Measurements from ENCODE around the gene IRF3.
"Not testable (repeated sequence)": the region's sequence is repeated elsewhere in the genome, so short reads cannot be mapped to it uniquely, and the experiment has no call there.

Gene IRF3

GRCh38 chr19:49631014-49631588, 34.6 kb downstream of the IRF3 start:
- H3K27ac ChIP-seq (ENCODE audit: low read depth, low read length): no peak overlapping the region
- H3K9me3 ChIP-seq (ENCODE audit: control insufficient read depth, insufficient read depth, low read depth, low read length): no peaks in the 10 kb centered on the region
- H3K27me3 ChIP-seq (ENCODE audit: control insufficient read depth, insufficient read depth, low read length): no peaks in the 10 kb centered on the region
- peaks cover 5% of the 10 kb centered on the region; the same call in 1 of the 2 replicates for H3K4me1 ChIP-seq (ENCODE audit: control insufficient read depth, insufficient read depth, low read length)
- H3K4me3 ChIP-seq (ENCODE audit: low read depth, low read length): no peak overlapping the region
- no peak overlapping the region for H3K9ac ChIP-seq (ENCODE audit: low read length)
- peaks cover 19% of the 10 kb centered on the region for H3K36me3 ChIP-seq (ENCODE audit: control insufficient read depth, insufficient read depth, low read length)

- Histone ChIP-seq H3K36me3 (ENCODE audit: control insufficient read depth, insufficient read depth, low read length) (peaks cover 28% of the 10 kb centered on the region), H3K4me1 (ENCODE audit: control insufficient read depth, insufficient read depth, low read length) (0 out of 2 replicates have a peak, but pooled peaks cover 5% of the 10 kb centered on the region), H3K27ac (ENCODE audit: low read depth, low read length) (no peak overlapping the region), H3K9ac (ENCODE audit: low read length) (no peak overlapping the region), H3K27me3 (ENCODE audit: control insufficient read depth, insufficient read depth, low read length) (no peaks in the 10 kb centered on the region), H3K9me3 (ENCODE audit: control insufficient read depth, insufficient read depth, low read depth, low read length) (no peaks in the 10 kb centered on the region), H3K4me3 (ENCODE audit: low read depth, low read length) (no peak overlapping the region)
These were observed 36.0 kb downstream of the IRF3 start for GRCh38 chr19:49629659-49630058.

- Histone ChIP-seq H3K27ac (ENCODE audit: low read depth, low read length) (no peak overlapping the region), H3K4me1 (ENCODE audit: control insufficient read depth, insufficient read depth, low read length) (0 out of 2 replicates have a peak, but pooled peaks cover 5% of the 10 kb centered on the region), H3K27me3 (ENCODE audit: control insufficient read depth, insufficient read depth, low read length) (no peaks in the 10 kb centered on the region), H3K9me3 (ENCODE audit: control insufficient read depth, insufficient read depth, low read depth, low read length) (no peaks in the 10 kb centered on the region), H3K9ac (ENCODE audit: low read length) (no peak overlapping the region), H3K36me3 (ENCODE audit: control insufficient read depth, insufficient read depth, low read length) (peaks cover 45% of the 10 kb centered on the region), H3K4me3 (ENCODE audit: low read depth, low read length) (no peak overlapping the region)
These were observed 39.4 kb downstream of the IRF3 start for GRCh38 chr19:49626226-49626625.

- Histone ChIP-seq H3K9me3 (ENCODE audit: control insufficient read depth, insufficient read depth, low read depth, low read length) (no peaks in the 10 kb centered on the region), H3K4me1 (ENCODE audit: control insufficient read depth, insufficient read depth, low read length) (no peaks in the 10 kb centered on the region), H3K27ac (ENCODE audit: low read depth, low read length) (no peak overlapping the region), H3K27me3 (ENCODE audit: control insufficient read depth, insufficient read depth, low read length) (no peaks in the 10 kb centered on the region), H3K4me3 (ENCODE audit: low read depth, low read length) (no peak overlapping the region), H3K9ac (ENCODE audit: low read length) (no peak overlapping the region), H3K36me3 (ENCODE audit: control insufficient read depth, insufficient read depth, low read length) (peaks cover 48% of the 10 kb centered on the region)
These were observed 40.4 kb downstream of the IRF3 start for GRCh38 chr19:49624967-49625910.

GRCh38 chr19:49617860-49618259, 47.8 kb downstream of the IRF3 start:
- not testable (repeated sequence) for H3K9me3 ChIP-seq (ENCODE audit: control insufficient read depth, insufficient read depth, low read depth, low read length); H3K27me3 ChIP-seq (ENCODE audit: control insufficient read depth, insufficient read depth, low read length); H3K4me3 ChIP-seq (ENCODE audit: low read depth, low read length); H3K9ac ChIP-seq (ENCODE audit: low read length); H3K27ac ChIP-seq (ENCODE audit: low read depth, low read length); H3K4me1 ChIP-seq (ENCODE audit: control insufficient read depth, insufficient read depth, low read length)
- peaks cover 82% of the 10 kb centered on the region for H3K36me3 ChIP-seq (ENCODE audit: control insufficient read depth, insufficient read depth, low read length)

- Histone ChIP-seq H3K36me3 (ENCODE audit: control insufficient read depth, insufficient read depth, low read length) (peaks cover 85% of the 10 kb centered on the region), H3K27me3 (ENCODE audit: control insufficient read depth, insufficient read depth, low read length) (no peaks in the 10 kb centered on the region), H3K9me3 (ENCODE audit: control insufficient read depth, insufficient read depth, low read depth, low read length) (no peaks in the 10 kb centered on the region), H3K4me3 (ENCODE audit: low read depth, low read length) (no peak overlapping the region), H3K27ac (ENCODE audit: low read depth, low read length) (no peak overlapping the region), H3K4me1 (ENCODE audit: control insufficient read depth, insufficient read depth, low read length) (no peaks in the 10 kb centered on the region), H3K9ac (ENCODE audit: low read length) (no peak overlapping the region)
These were observed 48.7 kb downstream of the IRF3 start for GRCh38 chr19:49616945-49617344.

GRCh38 chr19:49616532-49616931, 49.1 kb downstream of the IRF3 start:
- no peaks in the 10 kb centered on the region for H3K4me1 ChIP-seq (ENCODE audit: control insufficient read depth, insufficient read depth, low read length)
- no peak overlapping the region for H3K4me3 ChIP-seq (ENCODE audit: low read depth, low read length)
- no peaks in the 10 kb centered on the region for H3K27me3 ChIP-seq (ENCODE audit: control insufficient read depth, insufficient read depth, low read length)
- H3K9ac ChIP-seq (ENCODE audit: low read length): no peak overlapping the region
- H3K27ac ChIP-seq (ENCODE audit: low read depth, low read length): no peak overlapping the region
- no peaks in the 10 kb centered on the region for H3K9me3 ChIP-seq (ENCODE audit: control insufficient read depth, insufficient read depth, low read depth, low read length)
- H3K36me3 ChIP-seq (ENCODE audit: control insufficient read depth, insufficient read depth, low read length): peaks cover 81% of the 10 kb centered on the region

- no peak overlapping the region for H3K9ac ChIP-seq (ENCODE audit: low read length)
- H3K36me3 ChIP-seq (ENCODE audit: control insufficient read depth, insufficient read depth, low read length): peaks cover 82% of the 10 kb centered on the region
- H3K27me3 ChIP-seq (ENCODE audit: control insufficient read depth, insufficient read depth, low read length): no peaks in the 10 kb centered on the region
- no peak overlapping the region for H3K4me3 ChIP-seq (ENCODE audit: low read depth, low read length)
- H3K9me3 ChIP-seq (ENCODE audit: control insufficient read depth, insufficient read depth, low read depth, low read length): no peaks in the 10 kb centered on the region
- no peaks in the 10 kb centered on the region for H3K4me1 ChIP-seq (ENCODE audit: control insufficient read depth, insufficient read depth, low read length)
- H3K27ac ChIP-seq (ENCODE audit: low read depth, low read length): no peak overlapping the region
These were observed 49.8 kb downstream of the IRF3 start for GRCh38 chr19:49615861-49616260.

GRCh38 chr19:49614096-49614833, 51.4 kb downstream of the IRF3 start:
- no peak overlapping the region for H3K9ac ChIP-seq (ENCODE audit: low read length)
- no peaks in the 10 kb centered on the region for H3K9me3 ChIP-seq (ENCODE audit: control insufficient read depth, insufficient read depth, low read depth, low read length)
- no peaks in the 10 kb centered on the region for H3K4me1 ChIP-seq (ENCODE audit: control insufficient read depth, insufficient read depth, low read length)
- H3K4me3 ChIP-seq (ENCODE audit: low read depth, low read length): no peak overlapping the region
- no peak overlapping the region for H3K27ac ChIP-seq (ENCODE audit: low read depth, low read length)
- peaks cover 85% of the 10 kb centered on the region for H3K36me3 ChIP-seq (ENCODE audit: control insufficient read depth, insufficient read depth, low read length)
- H3K27me3 ChIP-seq (ENCODE audit: control insufficient read depth, insufficient read depth, low read length): no peaks in the 10 kb centered on the region

GRCh38 chr19:49613374-49613773, 52.3 kb downstream of the IRF3 start:
- Histone ChIP-seq H3K4me3 (ENCODE audit: low read depth, low read length) (no peak overlapping the region), H3K9me3 (ENCODE audit: control insufficient read depth, insufficient read depth, low read depth, low read length) (no peaks in the 10 kb centered on the region), H3K4me1 (ENCODE audit: control insufficient read depth, insufficient read depth, low read length) (no peaks in the 10 kb centered on the region), H3K27ac (ENCODE audit: low read depth, low read length) (no peak overlapping the region), H3K27me3 (ENCODE audit: control insufficient read depth, insufficient read depth, low read length) (no peaks in the 10 kb centered on the region), H3K36me3 (ENCODE audit: control insufficient read depth, insufficient read depth, low read length) (peaks cover 86% of the 10 kb centered on the region), H3K9ac (ENCODE audit: low read length) (no peak overlapping the region)
